Astrocyte (in vitro differentiated cells and primary cell): ENCODE results near the gene TET1. TPM values are rescaled to one million over a fixed set of nuclear protein-coding genes. Genes with fewer than 3 reads are reported as not detected.

ENCODE experiments used
- DNase-seq: peaks from one replicate; pipeline ENCODE4 v3.0.0-alpha.2; 2010; ENCODE audit warnings: low read depth
- FAIRE-seq: peaks from 2 replicates; lab custom pipeline; 2011; peaks lifted over from hg19 to GRCh38; lab: Jason Lieb, UNC
- H2AFZ ChIP-seq: 2 replicates; pipeline ENCODE4 v1.6.0; 2012; ENCODE audit warnings: low read depth, low read length, inconsistent platforms
- H3K27ac ChIP-seq: 2 replicates; pipeline ENCODE4 v1.5.1; 2011; ENCODE audit warnings: low read depth, low read length, inconsistent platforms
- H3K27me3 ChIP-seq: 2 replicates; pipeline ENCODE4 v1.6.0; 2011; ENCODE audit warnings: low read length, inconsistent platforms; ENCODE audit not compliant: insufficient read depth
- H3K36me3 ChIP-seq: 2 replicates; pipeline ENCODE4 v1.5.1; 2011; ENCODE audit warnings: low read length, inconsistent platforms; ENCODE audit not compliant: insufficient read depth
- H3K4me1 ChIP-seq: 2 replicates; pipeline ENCODE4 v1.5.1; 2011; ENCODE audit warnings: low read length, inconsistent platforms; ENCODE audit not compliant: insufficient read depth
- H3K4me2 ChIP-seq: 2 replicates; pipeline ENCODE4 v1.6.0; 2012; ENCODE audit warnings: low read length, inconsistent platforms
- H3K4me3 ChIP-seq: 2 replicates; pipeline ENCODE4 v1.5.1; 2011; ENCODE audit warnings: low read depth, mild to moderate bottlenecking, low read length, inconsistent platforms; ENCODE audit not compliant: insufficient read depth
- H3K79me2 ChIP-seq: 2 replicates; pipeline ENCODE4 v1.6.0; 2012; ENCODE audit warnings: mild to moderate bottlenecking, low read length, inconsistent platforms; ENCODE audit not compliant: insufficient read depth
- H3K9ac ChIP-seq: 2 replicates; pipeline ENCODE4 v1.6.0; 2012; ENCODE audit warnings: mild to moderate bottlenecking, low read length, inconsistent platforms
- H3K9me3 ChIP-seq: 2 replicates; pipeline ENCODE4 v1.5.1; 2012; ENCODE audit warnings: low read depth, mild to moderate bottlenecking, low read length, inconsistent platforms; ENCODE audit not compliant: insufficient read depth
- H4K20me1 ChIP-seq: 2 replicates; pipeline ENCODE4 v1.6.0; 2012; ENCODE audit warnings: low read length, inconsistent platforms; ENCODE audit not compliant: insufficient read depth
- H3K27ac Mint-ChIP-seq: one replicate; pipeline ENCODE4 v1.8.0; 2021; ENCODE audit warnings: mild to moderate bottlenecking, mixed read lengths; ENCODE audit not compliant: unreplicated experiment
- H3K27me3 Mint-ChIP-seq: one replicate; pipeline ENCODE4 v1.8.0; 2021; ENCODE audit warnings: low read depth, mixed read lengths; ENCODE audit not compliant: unreplicated experiment
- H3K36me3 Mint-ChIP-seq: one replicate; pipeline ENCODE4 v1.8.0; 2021; ENCODE audit warnings: low read depth, mixed read lengths; ENCODE audit not compliant: unreplicated experiment
- H3K4me1 Mint-ChIP-seq: one replicate; pipeline ENCODE4 v1.8.0; 2021; ENCODE audit warnings: low read depth, mixed read lengths; ENCODE audit not compliant: unreplicated experiment
- H3K4me3 Mint-ChIP-seq: one replicate; pipeline ENCODE4 v1.8.0; 2021; ENCODE audit warnings: mild to moderate bottlenecking, moderate library complexity, mixed read lengths; ENCODE audit not compliant: unreplicated experiment
- H3K9me3 Mint-ChIP-seq: one replicate; pipeline ENCODE4 v1.8.0; 2021; ENCODE audit warnings: mild to moderate bottlenecking, mixed read lengths; ENCODE audit not compliant: unreplicated experiment
- CTCF ChIP-seq: IDR thresholded peaks from 2 replicates; pipeline ENCODE4 v1.5.1; 2011; ENCODE audit warnings: low read depth, mild to moderate bottlenecking, inconsistent platforms, low read length, moderate library complexity; ENCODE audit not compliant: insufficient read depth
- EZH2 ChIP-seq: IDR thresholded peaks from 2 replicates; pipeline ENCODE4 v1.6.1; 2012; ENCODE audit warnings: mild to moderate bottlenecking, low read length, inconsistent platforms; ENCODE audit not compliant: insufficient read depth
- total RNA-seq: library from RNA; stranded (reverse); gene quantifications from 2 replicates; pipeline ENCODE4 v1.2.1, GENCODE V29; 2021

TET1 gene
- total RNA-seq, 1 donor from 2014 or later = 7.1 TPM

GRCh38 chr10:68586606-68587305, 26.6 kb downstream of the TET1 start:
- Histone ChIP-seq H4K20me1 (no peaks in the 10 kb centered on the region), H3K79me2 (no peaks in the 10 kb centered on the region), H3K36me3 (no peaks in the 10 kb centered on the region), H3K27ac (no peak overlapping the region), H3K9me3 (no peaks in the 10 kb centered on the region), H3K4me2 (no peak overlapping the region), H3K27me3 (no peaks in the 10 kb centered on the region), H3K4me3 (no peak overlapping the region), H3K4me1 (no peaks in the 10 kb centered on the region), H3K9ac (no peak overlapping the region), H2AFZ (no peak overlapping the region)
- H3K36me3 Mint-ChIP-seq = no peaks in the 10 kb centered on the region
- DNase-seq (no peak), FAIRE-seq (no peak)
- no peak overlapping the region for H3K27ac Mint-ChIP-seq
- peaks cover 1% of the 10 kb centered on the region for H3K4me1 Mint-ChIP-seq
- TF ChIP-seq EZH2 (no peak), CTCF (no peak)
- H3K27me3 Mint-ChIP-seq = no peaks in the 10 kb centered on the region
- H3K4me3 Mint-ChIP-seq = no peak overlapping the region
- no peaks in the 10 kb centered on the region for H3K9me3 Mint-ChIP-seq

DNA sequence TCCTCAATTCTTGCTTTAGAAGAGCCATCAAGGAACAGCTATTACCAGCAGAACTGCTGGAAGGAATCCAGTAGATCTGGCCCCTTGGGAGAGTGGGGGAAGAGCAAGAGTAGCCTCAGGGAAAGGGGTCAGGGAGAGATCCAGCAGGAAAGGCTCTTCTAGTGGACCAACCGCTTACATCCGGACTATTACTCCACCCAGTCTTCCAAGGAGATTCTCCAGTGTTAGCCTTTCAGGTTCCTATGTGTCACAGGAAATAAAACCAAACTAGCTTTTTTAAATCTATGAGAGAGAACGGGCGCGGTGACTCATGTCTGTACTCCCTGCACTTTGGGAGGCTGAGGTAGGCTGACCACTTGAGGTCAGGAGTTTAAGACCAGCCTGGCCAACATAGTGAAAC, 34.3 kb downstream of the TET1 start:
- peak; percentile 66 for DNase-seq
- FAIRE-seq = no peak

More for the DNA sequence above, 34.3 kb downstream of the TET1 start:
- Histone ChIP-seq H3K9ac (no peak overlapping the region), H3K27ac (peak overlapping the region; percentile 13), H3K4me2 (peak overlapping the region; percentile 53), H2AFZ (peak overlapping the region; percentile 79), H3K36me3 (no peaks in the 10 kb centered on the region), H4K20me1 (no peaks in the 10 kb centered on the region), H3K27me3 (no peaks in the 10 kb centered on the region), H3K4me3 (no peak overlapping the region), H3K4me1 (peaks cover 13% of the 10 kb centered on the region), H3K79me2 (no peaks in the 10 kb centered on the region), H3K9me3 (no peaks in the 10 kb centered on the region)
- Mint-ChIP-seq H3K9me3 (no peaks in the 10 kb centered on the region), H3K4me1 (peaks cover 6% of the 10 kb centered on the region), H3K36me3 (no peaks in the 10 kb centered on the region), H3K4me3 (no peak overlapping the region), H3K27me3 (no peaks in the 10 kb centered on the region), H3K27ac (no peak overlapping the region)
- no peak for TF ChIP-seq CTCF
- TF ChIP-seq EZH2 = no peak
